GM20000 (cell line): ENCODE measurements around the gene DROSHA.
"Not testable (repeated sequence)": the region's sequence is repeated elsewhere in the genome, so short reads cannot be mapped to it uniquely, and the experiment has no call there.

Experiments used
- DNase-seq: peaks from one replicate; pipeline ENCODE4 v3.0.0; 2012; ENCODE audit warnings: low spot score
- TF ChIP-seq, protein P1 (sequence below): IDR thresholded peaks from 2 replicates; pipeline ENCODE4 v1.5.1; 2012; ENCODE audit warnings: mild to moderate bottlenecking, control low read depth; ENCODE audit errors: extremely low read depth, missing control alignments

The DROSHA gene

DNA sequence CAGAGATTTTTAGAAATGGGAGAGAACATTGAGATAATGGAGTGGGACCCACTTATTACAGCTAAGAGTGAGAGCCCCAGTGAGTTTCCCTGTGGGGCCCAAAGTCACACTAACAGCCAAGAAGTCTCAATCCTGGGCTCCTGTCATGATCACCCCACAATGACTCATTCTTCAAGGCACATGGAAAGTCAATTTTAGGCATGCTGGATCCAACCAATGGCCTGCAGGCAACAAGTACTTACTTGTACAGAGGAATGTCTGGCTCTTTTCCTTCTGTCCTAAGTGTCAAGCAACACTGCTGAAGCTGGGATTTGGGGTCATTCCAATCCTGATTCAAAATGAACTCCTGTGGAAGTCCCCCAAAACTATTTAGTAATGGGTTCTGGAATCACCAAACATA is 123.1 kb downstream of the DROSHA start:
- DNase-seq: no peak
- TF ChIP-seq, protein P1, sequence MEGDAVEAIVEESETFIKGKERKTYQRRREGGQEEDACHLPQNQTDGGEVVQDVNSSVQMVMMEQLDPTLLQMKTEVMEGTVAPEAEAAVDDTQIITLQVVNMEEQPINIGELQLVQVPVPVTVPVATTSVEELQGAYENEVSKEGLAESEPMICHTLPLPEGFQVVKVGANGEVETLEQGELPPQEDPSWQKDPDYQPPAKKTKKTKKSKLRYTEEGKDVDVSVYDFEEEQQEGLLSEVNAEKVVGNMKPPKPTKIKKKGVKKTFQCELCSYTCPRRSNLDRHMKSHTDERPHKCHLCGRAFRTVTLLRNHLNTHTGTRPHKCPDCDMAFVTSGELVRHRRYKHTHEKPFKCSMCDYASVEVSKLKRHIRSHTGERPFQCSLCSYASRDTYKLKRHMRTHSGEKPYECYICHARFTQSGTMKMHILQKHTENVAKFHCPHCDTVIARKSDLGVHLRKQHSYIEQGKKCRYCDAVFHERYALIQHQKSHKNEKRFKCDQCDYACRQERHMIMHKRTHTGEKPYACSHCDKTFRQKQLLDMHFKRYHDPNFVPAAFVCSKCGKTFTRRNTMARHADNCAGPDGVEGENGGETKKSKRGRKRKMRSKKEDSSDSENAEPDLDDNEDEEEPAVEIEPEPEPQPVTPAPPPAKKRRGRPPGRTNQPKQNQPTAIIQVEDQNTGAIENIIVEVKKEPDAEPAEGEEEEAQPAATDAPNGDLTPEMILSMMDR: no peak

DNA sequence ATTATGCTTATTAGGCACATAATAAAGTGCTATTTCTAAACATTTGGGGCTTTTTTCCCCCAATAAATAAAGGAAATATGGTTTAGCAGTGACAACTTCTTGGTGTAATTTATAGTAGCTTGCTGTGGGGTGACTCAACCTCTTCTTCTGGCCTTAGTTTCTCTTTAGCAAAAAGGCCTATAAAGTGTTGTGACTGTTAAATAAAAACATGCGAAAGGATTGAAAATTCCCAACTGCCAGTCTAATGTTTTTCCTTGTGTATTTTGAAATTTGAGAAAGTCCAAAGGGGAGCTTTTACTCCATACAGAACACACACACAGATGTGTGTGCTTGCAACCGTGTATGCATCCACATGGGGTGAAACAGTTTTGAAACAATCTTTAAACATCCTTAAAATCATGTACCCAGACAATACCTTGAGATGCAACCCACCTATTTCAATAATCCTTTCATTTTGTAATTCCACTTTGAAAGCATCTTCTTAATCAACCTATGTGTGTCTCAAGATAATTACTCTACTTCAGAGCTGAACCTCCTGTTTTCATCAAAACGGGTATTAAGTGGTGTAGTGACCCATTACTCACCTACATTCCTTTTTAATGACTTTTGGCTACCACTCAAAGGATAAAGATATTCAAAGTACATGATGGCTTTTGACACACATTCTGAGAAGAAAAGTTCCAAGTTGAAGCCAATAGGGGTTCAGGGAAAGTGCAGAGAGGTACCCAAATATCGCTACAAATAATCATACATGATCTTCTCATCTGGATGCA is 123.8 kb downstream of the DROSHA start:
- TF ChIP-seq, protein P1: no peak

DNA sequence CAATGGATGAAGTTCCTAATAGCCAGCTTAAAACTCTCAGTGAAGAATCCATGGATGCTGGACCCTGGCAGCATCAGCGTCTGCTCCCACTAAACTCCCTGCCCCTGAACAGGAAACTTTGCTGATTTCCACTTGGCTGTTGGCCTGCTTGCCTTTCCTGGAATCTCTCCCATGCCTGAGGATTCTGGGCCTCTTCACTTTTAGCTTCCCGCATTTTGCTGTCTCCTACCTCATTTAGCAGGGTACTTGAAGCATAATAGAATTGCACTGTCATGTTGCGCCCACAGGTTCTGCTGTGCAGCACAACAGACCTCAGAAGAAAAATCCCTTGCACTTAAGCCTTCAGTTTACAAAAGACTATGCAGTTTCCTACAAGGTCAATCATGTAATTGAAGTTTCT is 127.6 kb downstream of the DROSHA start:
- DNase-seq: no peak
- TF ChIP-seq, protein P1: no peak

More for the DNA sequence above, 123.8 kb downstream of the DROSHA start:
- DNase-seq: no peak

DNA sequence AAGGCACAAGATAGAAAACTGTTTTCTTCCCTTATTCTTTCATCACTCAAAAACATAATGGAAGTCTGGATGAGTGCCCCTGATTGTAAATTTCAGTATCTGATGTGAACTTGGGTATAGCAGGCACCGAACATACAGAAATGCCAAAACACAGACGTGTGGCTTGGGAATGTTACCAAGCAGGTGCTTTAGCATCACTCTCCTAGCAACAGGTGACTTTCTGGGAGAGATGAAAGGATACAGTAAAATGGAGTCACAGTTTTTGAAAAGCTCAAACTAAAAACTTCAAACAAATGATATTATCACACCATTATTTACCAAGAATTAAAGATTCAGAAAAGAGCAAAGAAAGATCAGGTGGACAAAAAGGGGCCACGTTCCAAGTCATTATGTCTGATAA is 130.2 kb downstream of the DROSHA start:
- no peak for DNase-seq
- TF ChIP-seq, protein P1: no peak

DNA sequence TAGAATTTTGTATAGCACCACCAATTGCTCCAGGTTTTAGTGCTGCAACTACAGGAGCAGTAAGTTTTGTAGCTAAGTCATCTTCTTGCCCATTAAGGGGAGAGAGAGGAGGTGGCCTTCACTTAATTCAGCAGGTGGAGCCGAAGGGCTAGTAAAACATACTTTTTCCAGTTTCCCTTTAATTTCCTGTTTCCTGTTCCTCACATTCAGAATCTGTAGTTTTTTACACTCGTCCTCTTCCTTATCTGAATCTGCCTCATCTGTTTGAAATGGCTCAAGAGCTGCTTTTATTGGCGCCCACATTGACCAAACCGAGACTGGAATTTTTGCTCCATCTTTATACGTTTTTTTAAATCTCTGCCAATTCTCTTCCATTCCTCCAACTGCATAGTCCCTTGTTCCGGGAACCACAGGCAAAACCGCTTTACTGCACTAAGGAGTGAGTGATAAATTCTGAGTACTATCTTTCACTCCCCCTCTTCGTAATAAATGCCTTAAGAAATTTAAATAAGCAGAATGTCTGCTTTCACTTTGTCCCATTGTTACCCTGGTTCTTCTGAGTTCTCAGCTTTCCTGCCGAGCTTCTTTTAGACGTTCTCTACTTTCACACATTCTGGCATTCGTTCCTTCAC is 133.9 kb downstream of the DROSHA start:
- TF ChIP-seq, protein P1: no peak

DNA sequence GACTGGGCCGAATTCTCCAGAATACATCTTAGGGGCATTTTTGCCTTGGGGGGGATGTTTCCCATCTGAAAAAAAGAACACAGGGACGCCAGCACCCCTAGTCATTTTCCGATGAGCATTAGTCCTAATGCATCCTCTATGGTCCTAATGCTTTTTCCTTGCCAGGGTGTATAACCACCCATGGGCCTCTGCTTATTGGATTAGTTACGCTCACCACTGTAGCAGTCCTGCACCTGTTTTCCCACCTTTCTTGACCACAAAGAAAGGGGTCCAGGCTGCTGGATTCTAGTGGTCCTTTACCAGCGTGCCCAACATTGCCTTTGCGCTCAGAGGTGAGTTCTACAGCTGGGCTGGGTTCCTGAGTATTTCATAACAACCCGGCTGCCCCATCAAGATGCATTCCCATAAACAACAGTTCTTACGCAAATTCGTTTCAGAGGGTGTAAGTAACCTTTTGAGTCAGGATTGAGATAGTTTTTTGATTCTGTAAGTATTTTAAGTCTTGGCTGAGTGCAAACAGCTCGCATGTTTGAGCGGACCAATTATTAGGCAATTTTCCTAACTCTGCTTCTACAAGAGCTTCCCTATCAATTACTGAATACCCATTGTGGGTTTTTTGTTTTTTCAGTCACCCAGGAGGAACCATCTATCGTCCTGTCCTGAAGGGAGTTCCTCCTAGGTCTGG is 135.1 kb downstream of the DROSHA start:
- TF ChIP-seq, protein P1: no peak
- no peak for DNase-seq

More for the DNA sequence above, 133.9 kb downstream of the DROSHA start:
- DNase-seq: no peak

DNA sequence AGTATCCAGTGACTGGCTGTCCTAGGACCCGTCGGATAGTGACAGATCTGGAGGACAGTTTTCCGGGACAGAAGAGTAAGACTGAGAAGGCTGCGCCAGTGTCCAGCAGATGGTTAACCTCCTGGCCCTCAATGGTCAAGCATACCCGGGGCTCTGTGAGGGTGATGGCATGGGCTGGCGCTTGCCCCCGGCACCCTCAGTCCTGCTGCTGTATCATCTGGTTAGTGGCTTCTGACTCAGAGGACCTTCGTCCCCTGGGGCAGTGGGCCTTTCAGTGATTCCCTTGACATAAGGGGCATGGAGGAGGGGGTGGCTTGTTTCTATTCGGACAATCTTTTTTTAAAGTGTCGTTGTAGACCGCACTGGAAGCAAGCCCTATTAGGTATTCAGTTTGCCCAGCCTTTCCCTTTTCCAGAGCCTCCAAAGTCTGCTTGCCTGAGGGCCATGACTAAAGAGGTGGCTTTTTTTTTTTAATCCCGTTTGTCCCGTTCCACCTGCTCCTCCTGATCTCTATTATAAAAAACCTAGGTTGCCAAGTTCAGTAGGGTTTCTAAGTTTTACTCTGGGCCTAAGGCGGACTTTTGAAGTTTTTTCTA is 136.3 kb downstream of the DROSHA start:
- not testable (repeated sequence) for DNase-seq
